GM21526 (cell line): ENCODE measurements around the gene FAM53B.

Experiments used
- ATAC-seq: cut with Tn5 transposase; IDR thresholded peaks from one replicate; pipeline ENCODE4 v1.9.1; 2021; ENCODE audit warnings: moderate library complexity; ENCODE audit not compliant: unreplicated experiment, low FRiP score

FAM53B gene

DNA sequence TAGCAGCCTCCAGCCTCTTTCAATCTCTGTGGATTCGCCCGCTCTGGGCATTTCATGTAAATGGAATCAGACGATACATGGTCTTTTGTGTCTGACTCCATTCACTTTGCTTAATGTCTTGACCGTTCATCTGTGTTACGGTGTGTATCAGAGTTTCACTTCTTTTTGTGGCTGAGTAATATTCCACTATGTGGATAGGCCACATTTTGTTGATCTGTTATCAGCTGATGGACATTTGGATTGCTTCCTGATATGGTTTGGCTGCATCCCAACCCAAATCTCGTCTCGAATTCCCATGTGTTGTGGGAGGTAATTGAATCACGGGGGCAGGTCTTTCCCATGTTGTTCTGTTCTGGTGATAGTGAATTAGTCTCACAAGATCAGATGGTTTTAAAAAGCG is 173.5 kb downstream of the FAM53B start:
- no peak for ATAC-seq

DNA sequence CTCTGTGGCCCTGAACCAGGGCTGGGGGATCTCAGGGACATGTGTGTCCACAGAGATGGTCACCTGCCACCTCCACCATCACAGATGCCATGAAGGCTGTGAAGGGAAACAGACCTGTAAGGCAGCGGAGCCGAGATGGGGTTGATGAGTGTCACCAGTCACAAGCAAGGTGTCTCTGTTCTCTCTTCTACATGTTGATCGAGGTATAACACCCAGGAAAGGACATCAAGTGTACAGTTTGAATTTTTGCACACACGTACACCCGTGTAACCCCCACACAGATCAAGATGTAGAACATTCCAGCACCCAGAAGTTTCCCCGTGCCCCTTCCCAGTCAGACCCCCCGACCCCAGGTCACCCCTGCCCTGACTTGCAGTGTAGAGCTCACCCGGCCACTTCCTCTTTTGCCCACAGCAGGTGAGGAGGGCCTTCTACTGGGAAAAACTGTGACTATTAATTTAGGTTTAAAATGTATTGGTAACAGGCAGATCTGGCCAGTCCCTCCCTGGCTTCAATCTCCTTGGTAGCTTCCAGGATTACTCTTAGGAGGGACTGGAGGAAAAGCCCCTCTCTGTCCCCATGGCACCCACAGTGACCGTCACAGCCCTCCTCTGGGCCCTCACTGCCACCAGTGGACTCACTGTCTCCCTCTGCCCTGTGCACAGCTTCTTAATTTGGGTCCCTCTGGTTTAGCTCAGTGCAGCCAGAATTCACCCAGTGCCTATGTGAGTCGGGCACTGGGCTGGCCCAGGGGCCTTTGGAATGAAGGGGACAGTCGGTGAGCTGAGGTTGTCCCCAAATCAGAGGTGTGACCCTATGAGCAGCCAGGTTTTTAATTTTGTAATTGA is 174.3 kb downstream of the FAM53B start:
- ATAC-seq, result no peak
